Stimulated activated CD4-positive, alpha-beta T cell treated with anti-CD3 and anti-CD28 coated beads, Interleukin-15, amount 100 ng/mL, for 48 hours (primary cell): ENCODE results near the gene SERGEF.
"Not testable (repeated sequence)": the region's sequence is repeated elsewhere in the genome, so short reads cannot be mapped to it uniquely, and the experiment has no call there.

Experiments
- DNase-seq, 2 donors: peaks; one replicate each; pipeline ENCODE4 v3.0.0-alpha.2; 2020; ENCODE audit warnings: low read depth in 2 of 2

Gene SERGEF

DNA sequence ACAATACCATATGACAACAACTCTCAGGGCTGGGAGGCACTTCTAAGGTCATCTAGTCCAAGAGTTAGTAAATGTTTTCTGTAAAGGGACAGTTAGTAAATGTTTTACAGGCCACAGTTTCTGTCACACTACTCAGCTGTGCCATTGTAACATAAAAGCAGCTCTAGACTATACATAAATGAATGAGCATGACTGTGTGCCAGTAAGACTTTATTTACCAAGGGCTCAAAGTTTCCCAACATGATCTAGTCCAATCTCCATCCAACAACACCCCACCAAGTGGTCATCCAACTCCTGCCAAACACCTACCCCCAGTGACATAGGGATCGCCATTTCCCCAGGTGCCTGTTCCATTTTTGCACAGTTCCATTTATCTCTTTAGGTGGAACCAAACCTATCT, 12.1 kb downstream of the SERGEF start:
- no peak for DNase-seq

DNA sequence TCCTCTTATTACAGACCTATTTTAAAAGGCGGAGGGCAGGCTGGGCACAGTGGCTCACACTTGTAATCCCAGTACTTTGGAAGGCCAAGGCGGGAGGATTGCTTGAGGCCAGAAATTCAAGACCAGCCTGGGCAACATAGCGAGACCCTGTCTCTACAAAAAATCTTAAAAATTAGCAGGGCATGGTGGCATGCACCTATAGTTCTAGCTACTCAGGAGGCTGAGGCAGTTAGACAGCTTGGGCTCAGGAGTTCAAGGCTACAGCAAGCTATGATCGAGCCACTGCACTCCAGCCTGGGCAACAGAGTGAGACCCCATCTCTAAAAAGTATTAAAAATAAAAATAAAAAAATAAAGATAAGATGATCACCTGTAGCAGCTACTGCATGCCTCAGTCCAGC, 12.7 kb downstream of the SERGEF start:
- DNase-seq = not testable (repeated sequence)

- DNase-seq = no peak
Observed at GRCh38 chr11:17992916-17993315, 19.9 kb downstream of the SERGEF start.

DNA sequence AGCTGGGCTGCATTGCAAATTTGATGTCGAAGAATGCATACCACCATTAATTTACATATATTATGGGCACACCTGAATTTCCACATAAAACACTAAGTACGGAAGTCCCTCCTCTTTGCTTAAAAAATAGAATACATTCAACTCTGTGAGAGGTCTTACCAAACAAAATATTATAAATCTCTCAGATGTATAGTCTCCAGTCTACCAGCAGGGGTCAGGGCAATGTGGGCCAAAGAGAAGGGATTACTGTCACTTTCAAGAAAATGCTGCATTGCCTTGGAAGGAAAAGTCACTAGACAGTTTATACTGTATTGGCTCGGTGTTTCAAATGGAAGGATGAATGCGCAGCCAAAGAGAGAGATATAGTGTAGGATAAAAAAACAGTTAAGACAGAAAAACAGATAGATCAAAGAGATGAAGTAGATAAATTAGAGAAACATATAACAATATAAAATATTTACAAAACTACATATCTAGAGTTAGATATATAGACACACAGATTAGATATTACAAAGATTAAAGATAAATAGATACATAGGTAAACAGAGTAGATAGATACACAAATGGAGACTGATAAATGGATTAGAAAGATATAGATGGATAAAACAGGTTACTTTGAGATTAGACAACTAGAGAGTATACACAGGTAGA, 20.9 kb downstream of the SERGEF start:
- DNase-seq = peak in 1 of 2 donors; percentile 35

DNA sequence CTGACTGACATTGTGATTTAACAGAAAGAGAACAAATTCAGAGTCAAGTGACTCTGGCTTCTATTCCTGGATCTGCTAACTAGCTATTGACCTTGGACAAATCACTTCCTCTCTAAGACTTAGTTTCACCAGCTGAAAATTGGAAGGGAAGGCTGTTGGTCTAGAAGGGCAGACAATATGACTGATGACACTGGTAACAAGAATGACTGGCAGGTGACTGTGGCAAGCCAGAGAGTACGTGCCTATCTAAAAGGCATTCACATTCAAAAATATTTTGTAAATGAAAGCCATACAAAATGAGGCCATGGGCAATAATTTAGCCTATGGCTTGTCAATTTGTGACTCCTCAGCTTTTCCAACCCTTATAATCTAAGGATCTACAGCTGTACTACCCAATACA, 23.5 kb downstream of the SERGEF start:
- no peak for DNase-seq

DNA sequence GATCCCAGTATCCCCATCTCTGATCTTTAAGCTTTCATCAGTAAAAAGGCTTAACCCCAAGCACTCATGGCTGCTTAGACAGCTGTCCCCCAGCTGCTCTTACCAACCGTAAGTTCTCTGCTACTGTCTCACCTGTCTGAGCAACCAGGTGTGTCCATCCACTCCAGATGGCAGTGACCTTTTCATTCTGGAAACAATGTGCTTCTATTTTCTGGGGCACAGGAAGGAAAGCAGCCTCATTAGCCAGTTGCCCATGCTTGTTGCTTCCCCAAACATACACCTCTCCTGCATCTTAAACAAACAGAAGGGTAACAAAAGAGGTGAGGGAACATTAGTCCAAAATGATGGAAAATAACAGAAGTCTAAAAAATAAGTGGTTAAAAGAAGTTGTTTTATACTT, 24.4 kb downstream of the SERGEF start:
- DNase-seq = no peak

GRCh38 chr11:17987826-17988225, 25.0 kb downstream of the SERGEF start:
- no peak for DNase-seq

- DNase-seq = no peak
Observed at GRCh38 chr11:17986711-17987220, 26.1 kb downstream of the SERGEF start.

DNA sequence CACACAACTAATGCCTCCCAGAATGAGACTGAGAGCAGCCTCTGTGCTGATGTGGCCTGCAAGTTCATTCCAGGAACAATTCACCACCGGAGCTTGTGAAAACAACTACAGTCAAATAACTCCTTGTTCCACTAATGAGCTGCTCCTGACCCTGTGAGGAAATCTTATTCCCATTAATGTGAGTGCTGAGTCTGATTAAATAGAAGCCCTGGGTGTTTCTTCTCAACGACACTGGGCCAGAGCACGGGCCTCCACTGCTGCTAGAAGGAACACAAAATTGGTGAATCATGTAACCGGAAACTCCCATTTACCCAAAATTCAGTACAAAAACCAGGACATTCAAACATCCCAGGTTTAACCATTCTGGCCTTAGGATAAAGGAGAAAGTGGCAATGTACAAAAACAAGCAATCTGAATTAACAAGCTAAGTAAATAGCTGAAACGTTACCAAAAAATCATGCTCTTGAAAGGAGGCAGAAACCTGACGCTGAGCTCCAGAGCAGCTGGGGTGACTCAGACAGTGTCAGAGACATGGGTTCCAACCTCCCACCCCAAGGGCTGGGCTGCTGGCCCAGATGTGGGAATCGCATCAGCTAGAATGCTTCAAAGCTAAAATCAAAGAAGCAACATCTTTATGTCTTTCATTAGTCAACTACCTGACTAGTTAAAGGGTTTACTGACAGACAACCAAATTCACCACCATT, 26.7 kb downstream of the SERGEF start:
- no peak for DNase-seq

- no peak for DNase-seq
Observed at GRCh38 chr11:17985517-17985916, 27.3 kb downstream of the SERGEF start.

DNA sequence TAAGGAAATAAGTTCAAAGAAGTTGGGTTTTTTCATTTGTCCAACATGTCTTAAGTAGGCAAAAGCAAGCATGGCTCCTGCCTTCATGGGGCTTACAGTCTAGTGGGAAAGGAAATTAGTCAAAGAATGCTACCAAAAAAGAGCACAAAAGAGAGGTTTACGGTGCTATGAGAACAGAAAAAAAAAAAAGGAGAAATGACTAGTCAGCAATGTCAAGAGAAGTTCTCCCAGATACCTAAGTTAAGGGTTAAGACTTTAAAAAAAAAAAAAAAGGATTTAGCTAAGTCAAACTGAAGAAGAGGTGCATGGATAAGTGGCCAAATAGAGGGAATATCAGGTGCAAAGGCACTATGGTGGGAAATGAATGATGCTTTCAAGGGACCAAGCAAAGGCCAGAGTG, 29.3 kb downstream of the SERGEF start:
- DNase-seq = no peak

- peak in 1 of 2 donors; percentile 14 for DNase-seq
Observed at GRCh38 chr11:17979770-17980371, 33.0 kb downstream of the SERGEF start.

DNA sequence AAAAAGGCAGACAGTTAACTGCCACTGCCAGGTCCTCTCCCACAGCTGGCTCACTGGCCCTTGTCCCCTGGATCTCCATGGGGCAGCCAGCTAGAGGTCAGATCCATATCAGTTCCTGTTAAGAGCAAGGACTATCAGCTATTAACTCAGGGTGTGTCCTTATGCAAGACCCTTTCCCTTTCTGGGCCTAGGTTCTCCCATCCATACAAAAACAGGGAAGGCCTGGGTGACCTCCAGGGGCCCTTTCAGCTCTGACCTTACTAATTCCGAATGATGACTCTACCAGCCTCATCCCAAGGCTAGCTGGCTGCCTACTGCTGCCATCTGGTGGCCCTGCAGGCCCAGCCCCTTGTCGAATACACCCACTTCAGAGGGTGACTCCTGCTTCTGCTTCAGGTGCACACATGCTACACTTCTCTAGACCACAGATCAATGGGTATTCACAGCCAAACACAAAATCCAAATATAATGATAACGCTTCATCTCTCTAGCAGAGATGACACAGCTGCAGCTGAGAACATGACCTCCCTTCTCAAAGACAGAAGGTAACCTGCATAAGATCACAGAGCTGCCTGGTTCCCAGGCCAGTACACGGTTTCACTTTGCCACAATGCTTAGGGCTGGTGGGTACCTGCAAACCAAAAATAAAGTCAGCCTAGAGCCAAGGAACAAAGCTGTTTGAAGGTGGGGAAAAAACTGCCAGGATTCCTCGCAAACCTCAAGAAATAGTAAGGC, 34.1 kb downstream of the SERGEF start:
- peak in 1 of 2 donors; percentile 3 for DNase-seq

DNA sequence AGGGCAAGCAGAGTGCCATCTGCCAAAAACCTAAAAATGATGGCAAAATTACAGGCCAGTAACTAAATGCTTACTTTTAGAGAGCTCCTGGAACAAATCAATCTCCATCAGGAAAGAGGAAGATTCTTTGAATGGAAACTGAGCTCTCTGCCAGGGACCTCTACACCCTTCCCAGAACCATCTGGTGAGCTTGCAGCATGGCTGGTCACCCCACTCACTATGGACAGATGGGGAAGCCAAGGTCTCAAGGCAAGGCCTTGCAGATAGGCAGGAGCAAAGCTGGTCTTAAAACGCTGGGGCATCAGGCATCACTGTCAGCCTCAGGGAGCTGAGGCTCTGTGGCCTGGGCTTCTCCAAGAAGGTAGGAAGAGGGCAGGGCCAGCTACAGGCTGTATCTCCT, 36.2 kb downstream of the SERGEF start:
- no peak for DNase-seq

GRCh38 chr11:17974246-17974645, 38.6 kb downstream of the SERGEF start:
- no peak for DNase-seq

DNA sequence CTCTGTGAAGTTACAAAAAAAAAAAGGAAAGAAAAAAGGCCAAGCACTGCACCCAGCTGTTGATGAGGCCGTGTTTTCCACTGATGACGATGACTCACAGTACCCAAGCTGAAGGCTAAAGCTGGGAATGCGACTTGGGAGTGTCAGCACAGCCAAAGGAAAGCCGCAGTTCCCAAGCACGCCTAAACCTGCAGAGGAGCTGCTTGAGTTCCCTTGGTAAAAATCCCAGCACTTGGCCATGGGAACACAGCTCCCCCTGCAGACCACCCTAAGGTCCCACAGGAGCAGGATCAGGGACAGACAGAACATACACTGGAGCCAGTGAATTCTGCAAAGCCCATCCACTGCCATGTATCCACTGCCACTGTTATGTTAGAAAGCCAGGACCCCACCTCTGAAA, 39.9 kb downstream of the SERGEF start:
- DNase-seq = no peak

DNA sequence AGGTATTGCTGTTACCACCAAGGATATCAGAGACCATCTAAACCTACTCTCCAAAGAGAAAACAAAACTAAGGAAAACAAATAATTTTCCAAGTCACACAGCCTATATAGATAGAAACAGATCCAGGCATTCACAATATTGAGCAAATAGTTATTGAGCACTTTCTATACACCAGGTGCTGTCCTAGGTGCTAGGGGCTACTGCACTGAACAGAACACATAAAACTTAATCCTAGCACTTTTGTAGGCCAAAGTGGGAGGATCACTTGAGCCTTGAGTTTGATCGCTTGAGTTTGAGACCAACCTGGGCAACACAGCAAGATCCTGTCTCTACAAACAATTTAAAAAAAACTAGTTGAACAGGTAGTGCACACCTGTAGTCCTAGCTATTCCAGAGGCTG, 44.6 kb downstream of the SERGEF start:
- no peak for DNase-seq

DNA sequence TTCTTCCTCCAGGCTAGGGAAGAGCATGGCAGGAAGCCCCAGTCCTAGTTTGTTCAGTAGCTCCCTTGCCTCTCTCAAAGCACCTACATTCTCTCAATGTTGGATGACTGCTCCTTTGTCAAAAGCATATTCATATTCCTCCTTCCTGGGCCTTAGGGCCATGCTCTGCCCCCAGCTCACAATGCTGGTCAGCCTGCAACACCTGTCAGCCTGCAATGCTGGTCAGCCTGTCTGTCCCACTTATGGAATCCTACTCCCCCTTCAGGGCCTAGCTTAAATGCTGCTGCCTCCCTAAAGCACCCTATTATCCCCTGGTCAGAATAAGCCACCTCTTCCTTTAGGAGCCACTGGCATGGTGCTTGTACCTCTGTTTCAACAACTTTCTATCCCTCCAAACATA, 45.2 kb downstream of the SERGEF start:
- DNase-seq = no peak

GRCh38 chr11:17960091-17960490, 52.8 kb downstream of the SERGEF start:
- DNase-seq = no peak

DNA sequence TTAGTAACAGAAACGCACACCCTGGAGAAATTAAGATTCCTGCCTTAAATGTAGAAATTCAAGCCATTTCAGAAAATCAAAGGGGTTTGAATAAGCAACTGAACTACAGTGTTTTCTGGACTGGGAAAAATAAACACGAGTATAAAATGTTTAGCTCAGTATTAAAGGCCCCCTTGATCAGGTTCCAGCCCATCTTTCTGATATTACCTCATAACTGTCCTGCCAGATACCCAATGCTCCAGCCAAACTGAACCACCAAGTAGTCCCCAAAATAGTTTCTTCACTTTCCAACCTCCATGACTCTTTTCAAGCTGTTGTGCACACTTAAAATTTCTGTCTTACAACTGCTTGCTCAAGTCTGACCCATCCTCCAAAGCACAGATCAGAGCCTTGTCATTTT, 54.4 kb downstream of the SERGEF start:
- DNase-seq = no peak

DNA sequence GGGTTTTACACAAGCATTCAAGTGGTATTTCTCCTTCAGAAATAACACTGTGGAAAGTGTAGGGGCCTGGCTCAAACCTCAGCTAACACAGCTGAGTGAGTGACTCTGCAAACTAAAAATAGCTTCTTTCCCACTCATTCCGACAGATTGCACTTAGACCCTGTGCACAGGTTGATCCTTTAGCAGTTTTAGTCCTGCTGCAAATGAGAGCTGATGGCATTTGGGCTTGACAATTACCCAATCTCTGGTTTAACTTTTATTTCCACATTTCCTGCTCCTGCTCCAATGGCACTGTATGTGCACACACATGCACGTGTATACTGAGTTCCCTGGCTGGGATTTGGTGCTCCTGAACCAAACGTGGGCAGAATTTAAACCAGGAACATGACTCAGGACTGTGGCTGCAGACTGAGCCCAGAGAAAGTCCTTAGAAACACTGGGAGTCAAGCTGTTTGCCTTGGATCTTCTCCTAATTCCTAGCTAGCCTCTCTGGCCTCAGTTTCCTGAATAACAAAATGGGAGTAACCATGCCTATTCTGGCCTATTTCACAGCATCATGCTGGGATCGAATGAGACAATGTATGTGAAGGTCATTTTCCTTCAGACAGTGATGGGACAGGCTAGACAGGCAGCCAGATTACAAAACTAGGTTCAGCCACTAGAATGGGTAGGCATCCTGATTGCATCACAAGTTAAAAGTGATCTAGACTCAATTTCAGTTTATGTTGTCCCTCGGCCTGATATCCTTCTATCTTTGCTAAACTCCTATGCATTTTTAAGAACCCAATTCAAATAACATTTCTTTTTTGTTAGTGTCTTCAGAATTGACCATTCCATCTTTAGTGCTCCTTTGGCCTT, 58.2 kb downstream of the SERGEF start:
- no peak for DNase-seq
